ENCODE measurements around the gene TOX2.

TOX2 gene

GRCh38 chr20:43909720-43910119, 4.9 kb upstream of the TOX2 start:
- DNase-seq (ENCODE audit: extremely low spot score): no peak
- no peak for TF ChIP-seq SP1 (IDR thresholded peaks at IDR 0.05)
- no peak for TF ChIP-seq HDGF (IDR thresholded peaks at IDR 0.05; ENCODE audit: borderline replicate concordance)
- no peak for TF ChIP-seq CTBP1 (IDR thresholded peaks at IDR 0.05; ENCODE audit: borderline replicate concordance)
- TF ChIP-seq FOXM1 (IDR thresholded peaks at IDR 0.05; ENCODE audit: borderline replicate concordance): no peak
- no peak for TF ChIP-seq BHLHE40 (IDR thresholded peaks at IDR 0.05; ENCODE audit: borderline replicate concordance)
- no peak for TF ChIP-seq FOXK2 (IDR thresholded peaks at IDR 0.05)
- no peak for TF ChIP-seq PKNOX1 (IDR thresholded peaks at IDR 0.05)
- TF ChIP-seq FOXA1 (IDR thresholded peaks at IDR 0.05): no peak
- no peak for TF ChIP-seq NFRKB (IDR thresholded peaks at IDR 0.05)
- TF ChIP-seq L3MBTL2 (conservative IDR thresholded peaks at IDR 0.05): no peak
- no peak for TF ChIP-seq ZNF384 (IDR thresholded peaks at IDR 0.05)
- TF ChIP-seq SUZ12 (IDR thresholded peaks at IDR 0.05): no peak
- TF ChIP-seq ELF4 (IDR thresholded peaks at IDR 0.05): no peak
- no peak for TF ChIP-seq LEF1 (IDR thresholded peaks at IDR 0.05; ENCODE audit: borderline replicate concordance)
- TF ChIP-seq TARDBP (IDR thresholded peaks at IDR 0.05): no peak
- TF ChIP-seq ARNT (IDR thresholded peaks at IDR 0.05): no peak
- ChIA-PET CTCF (no interaction called here), POLR2A (no interaction called here)

GRCh38 chr20:43910564-43910963, 4.1 kb upstream of the TOX2 start:
- ChIA-PET CTCF (no interaction called here), POLR2A (no interaction called here)
- DNase-seq (ENCODE audit: extremely low spot score): no peak
- TF ChIP-seq LEF1 (IDR thresholded peaks at IDR 0.05; ENCODE audit: borderline replicate concordance) (no peak), FOXA1 (IDR thresholded peaks at IDR 0.05) (no peak), HDGF (IDR thresholded peaks at IDR 0.05; ENCODE audit: borderline replicate concordance) (no peak), NFRKB (IDR thresholded peaks at IDR 0.05) (no peak), PKNOX1 (IDR thresholded peaks at IDR 0.05) (no peak)

- POLR2A ChIA-PET: no interaction called here
- CTCF ChIA-PET: no interaction called here
- no peak for TF ChIP-seq ZNF384 (IDR thresholded peaks at IDR 0.05)
- TF ChIP-seq BHLHE40 (IDR thresholded peaks at IDR 0.05; ENCODE audit: borderline replicate concordance): no peak
- TF ChIP-seq NFRKB (IDR thresholded peaks at IDR 0.05): no peak
- TF ChIP-seq SP1 (IDR thresholded peaks at IDR 0.05): no peak
- no peak for TF ChIP-seq TARDBP (IDR thresholded peaks at IDR 0.05)
- no peak for DNase-seq (ENCODE audit: extremely low spot score)
Measured at GRCh38 chr20:43911066-43911465, 3.6 kb upstream of the TOX2 start.

- CTCF ChIA-PET: no interaction called here
Measured at GRCh38 chr20:43913291-43914025, 1.2 kb upstream of the TOX2 start.

GRCh38 chr20:43915211-43916072, 790 bp downstream of the TOX2 start:
- CTCF ChIA-PET: no interaction called here
- DNase-seq (ENCODE audit: extremely low spot score): no peak
- no peak for TF ChIP-seq CTBP1 (IDR thresholded peaks at IDR 0.05; ENCODE audit: borderline replicate concordance)
- no peak for TF ChIP-seq NFRKB (IDR thresholded peaks at IDR 0.05)
- TF ChIP-seq ZNF384 (IDR thresholded peaks at IDR 0.05): no peak
- no peak for TF ChIP-seq FOXA1 (IDR thresholded peaks at IDR 0.05)
- POLR2A ChIA-PET: no interaction called here

More at GRCh38 chr20:43913291-43914025, 1.2 kb upstream of the TOX2 start:
- no peak for DNase-seq (ENCODE audit: extremely low spot score)
- TF ChIP-seq ARNT (IDR thresholded peaks at IDR 0.05) (no peak), ELF4 (IDR thresholded peaks at IDR 0.05) (no peak), FOXK2 (IDR thresholded peaks at IDR 0.05) (no peak), LEF1 (IDR thresholded peaks at IDR 0.05; ENCODE audit: borderline replicate concordance) (no peak), NFRKB (IDR thresholded peaks at IDR 0.05) (no peak), BHLHE40 (IDR thresholded peaks at IDR 0.05; ENCODE audit: borderline replicate concordance) (no peak), ZNF384 (IDR thresholded peaks at IDR 0.05) (no peak), PKNOX1 (IDR thresholded peaks at IDR 0.05) (no peak), FOXM1 (IDR thresholded peaks at IDR 0.05; ENCODE audit: borderline replicate concordance) (no peak), FOXA1 (IDR thresholded peaks at IDR 0.05) (no peak), HDGF (IDR thresholded peaks at IDR 0.05; ENCODE audit: borderline replicate concordance) (no peak), SP1 (IDR thresholded peaks at IDR 0.05) (no peak), SUZ12 (IDR thresholded peaks at IDR 0.05) (no peak), L3MBTL2 (conservative IDR thresholded peaks at IDR 0.05) (no peak), TARDBP (IDR thresholded peaks at IDR 0.05) (no peak), CTBP1 (IDR thresholded peaks at IDR 0.05; ENCODE audit: borderline replicate concordance) (no peak)
- POLR2A ChIA-PET: no interaction called here
